ENCODE measurements around the gene BCCIP.

DNA sequence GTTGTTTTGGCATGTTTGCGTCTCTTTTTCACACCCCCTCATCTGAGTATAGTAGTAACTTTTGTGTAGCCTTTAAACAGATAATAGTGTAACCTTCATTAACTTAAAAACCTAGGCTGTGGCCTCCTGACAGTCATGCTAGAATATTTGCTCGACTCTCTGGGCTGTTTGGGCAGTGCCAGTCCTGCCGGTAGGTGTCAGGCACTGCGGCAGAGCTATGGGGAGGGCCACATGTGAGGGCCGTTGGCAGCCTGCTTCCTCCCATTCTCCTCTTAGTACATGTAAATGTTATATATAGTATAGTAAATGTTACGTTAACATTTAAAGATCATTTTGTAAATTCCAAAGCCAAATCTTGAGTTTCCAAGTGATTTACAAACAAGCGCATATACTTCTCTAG is 26.1 kb downstream of the BCCIP start:
- TF ChIP-seq CTCF (conservative IDR thresholded peaks at IDR 0.05) (no peak), ZFX (IDR thresholded peaks at IDR 0.05) (no peak)
